ENCODE data around the gene CDH13. TPM values are rescaled to one million over a fixed set of nuclear protein-coding genes. Genes with fewer than 3 reads are reported as not detected.

The CDH13 gene
- polyA plus RNA-seq, 2 of the 4 experiments (the other 2 are of a cell fraction) = not detected

GRCh38 chr16:83351846-83352245 is 725.1 kb downstream of the CDH13 start:
- 2% methylated on average over 2 of the region's 2 CpGs for WGBS (ENCODE audit: missing lambda C conversion rate)
- no peaks in the 10 kb centered on the region for H3K4me1 ChIP-seq
- ATAC-seq (no peak), DNase-seq (ENCODE audit: low read depth in 1 of 2, low spot score in 1 of 2) (no peak), FAIRE-seq (no peak)
- no peak for TF ChIP-seq ZFP36 (IDR thresholded peaks at IDR 0.05; ENCODE audit: borderline replicate concordance, partially characterized antibody)
- no peak for TF ChIP-seq HOXB13 (CRISPR knock-in tag; IDR thresholded peaks at IDR 0.05; ENCODE audit: low read depth)
- no peak for TF ChIP-seq POLR2AphosphoS2 (conservative IDR thresholded peaks at IDR 0.05; ENCODE audit: low read length)
- no peak for TF ChIP-seq E2F6 (IDR thresholded peaks at IDR 0.05; ENCODE audit: borderline replicate concordance, low read depth)
- no peak for TF ChIP-seq PHF8 (IDR thresholded peaks at IDR 0.05; ENCODE audit: borderline replicate concordance, low read depth)
- TF ChIP-seq MAFK (IDR thresholded peaks at IDR 0.05; ENCODE audit: partially characterized antibody) = no peak
- no peak for TF ChIP-seq GATA3 (IDR thresholded peaks at IDR 0.05; ENCODE audit: borderline replicate concordance)
- no peak for TF ChIP-seq JUN (IDR thresholded peaks at IDR 0.05)
- no peak for TF ChIP-seq RNF2 (IDR thresholded peaks at IDR 0.05; ENCODE audit: borderline replicate concordance, low read depth)
- TF ChIP-seq MAX (IDR thresholded peaks at IDR 0.05) = no peak
- ChIA-PET POLR2A (no interaction called here), CTCF (no interaction called here)
- no peak overlapping the region for H3K27ac ChIP-seq
- no peaks in the 10 kb centered on the region for H3K9me3 ChIP-seq
- no peak overlapping the region for H3K4me3 ChIP-seq
- no peak overlapping the region for H3K4me2 ChIP-seq

GRCh38 chr16:83353241-83353640 is 726.5 kb downstream of the CDH13 start:
- Histone ChIP-seq H3K4me2 (no peak overlapping the region), H3K9me3 (no peaks in the 10 kb centered on the region), H3K4me3 (no peak overlapping the region), H3K4me1 (no peaks in the 10 kb centered on the region), H3K27ac (no peak overlapping the region)
- ChIA-PET CTCF (no interaction called here), POLR2A (no interaction called here)
- WGBS (ENCODE audit: missing lambda C conversion rate) = 0% methylated on average over 3 of the region's 3 CpGs
- DNase-seq (ENCODE audit: low read depth in 1 of 2, low spot score in 1 of 2) (no peak), ATAC-seq (no peak), FAIRE-seq (no peak)
- TF ChIP-seq CBX8 (IDR thresholded peaks at IDR 0.05) = no peak
- TF ChIP-seq SMC3 (IDR thresholded peaks at IDR 0.05) = no peak
- TF ChIP-seq PBX3 (IDR thresholded peaks at IDR 0.05) = no peak
- TF ChIP-seq TP53 (CRISPR knock-in tag; IDR thresholded peaks at IDR 0.05) = no peak

- Histone ChIP-seq H3K4me3 (no peak overlapping the region), H3K4me2 (no peak overlapping the region), H3K4me1 (no peaks in the 10 kb centered on the region), H3K27ac (no peak overlapping the region), H3K9me3 (no peaks in the 10 kb centered on the region)
- POLR2A ChIA-PET = no interaction called here
- ATAC-seq = no peak
- WGBS (ENCODE audit: missing lambda C conversion rate) = 5% methylated on average over 7 of the region's 7 CpGs
- CTCF ChIA-PET = no interaction called here
- no peak for DNase-seq (ENCODE audit: low read depth in 1 of 2, low spot score in 1 of 2)
- TF ChIP-seq ZFP36 (IDR thresholded peaks at IDR 0.05; ENCODE audit: borderline replicate concordance, partially characterized antibody) (no peak), ATOH8 (CRISPR knock-in tag; IDR thresholded peaks at IDR 0.05; ENCODE audit: low read depth) (no peak), CBX2 (IDR thresholded peaks at IDR 0.05; ENCODE audit: borderline replicate concordance, low read depth) (no peak), TP53 (CRISPR knock-in tag; IDR thresholded peaks at IDR 0.05) (no peak), E2F6 (IDR thresholded peaks at IDR 0.05; ENCODE audit: borderline replicate concordance, low read depth) (no peak), HOXB5 (CRISPR knock-in tag; IDR thresholded peaks at IDR 0.05) (no peak), ZNF302 (CRISPR knock-in tag; IDR thresholded peaks at IDR 0.05) (no peak), RNF2 (IDR thresholded peaks at IDR 0.05; ENCODE audit: borderline replicate concordance, low read depth) (no peak), RARB (CRISPR knock-in tag; IDR thresholded peaks at IDR 0.05) (no peak), GATA3 (IDR thresholded peaks at IDR 0.05; ENCODE audit: borderline replicate concordance) (no peak), MYC (IDR thresholded peaks at IDR 0.05; ENCODE audit: borderline replicate concordance, low read length) (no peak), USF2 (IDR thresholded peaks at IDR 0.05) (no peak), KDM1A (IDR thresholded peaks at IDR 0.05; ENCODE audit: low read depth) (no peak), HOXA7 (CRISPR knock-in tag; IDR thresholded peaks at IDR 0.05) (no peak), JUN (IDR thresholded peaks at IDR 0.05) (no peak), ESRRA (IDR thresholded peaks at IDR 0.05; ENCODE audit: borderline replicate concordance, low read length) (no peak), CHD4 (IDR thresholded peaks at IDR 0.05; ENCODE audit: borderline replicate concordance) (no peak), FOXS1 (CRISPR knock-in tag; IDR thresholded peaks at IDR 0.05) (no peak)
- FAIRE-seq = no peak
These were observed 727.2 kb downstream of the CDH13 start for GRCh38 chr16:83354015-83354414.
